SW480 (cell line): ENCODE data around the gene LRPAP1.

ENCODE experiments used
- DNase-seq: peaks from one replicate; pipeline ENCODE4 v3.0.0-alpha.2; 2016; ENCODE audit warnings: low spot score

Gene LRPAP1

GRCh38 chr4:3485011-3485791 is 47.0 kb downstream of the LRPAP1 start:
- DNase-seq, result peak; percentile 79

DNA sequence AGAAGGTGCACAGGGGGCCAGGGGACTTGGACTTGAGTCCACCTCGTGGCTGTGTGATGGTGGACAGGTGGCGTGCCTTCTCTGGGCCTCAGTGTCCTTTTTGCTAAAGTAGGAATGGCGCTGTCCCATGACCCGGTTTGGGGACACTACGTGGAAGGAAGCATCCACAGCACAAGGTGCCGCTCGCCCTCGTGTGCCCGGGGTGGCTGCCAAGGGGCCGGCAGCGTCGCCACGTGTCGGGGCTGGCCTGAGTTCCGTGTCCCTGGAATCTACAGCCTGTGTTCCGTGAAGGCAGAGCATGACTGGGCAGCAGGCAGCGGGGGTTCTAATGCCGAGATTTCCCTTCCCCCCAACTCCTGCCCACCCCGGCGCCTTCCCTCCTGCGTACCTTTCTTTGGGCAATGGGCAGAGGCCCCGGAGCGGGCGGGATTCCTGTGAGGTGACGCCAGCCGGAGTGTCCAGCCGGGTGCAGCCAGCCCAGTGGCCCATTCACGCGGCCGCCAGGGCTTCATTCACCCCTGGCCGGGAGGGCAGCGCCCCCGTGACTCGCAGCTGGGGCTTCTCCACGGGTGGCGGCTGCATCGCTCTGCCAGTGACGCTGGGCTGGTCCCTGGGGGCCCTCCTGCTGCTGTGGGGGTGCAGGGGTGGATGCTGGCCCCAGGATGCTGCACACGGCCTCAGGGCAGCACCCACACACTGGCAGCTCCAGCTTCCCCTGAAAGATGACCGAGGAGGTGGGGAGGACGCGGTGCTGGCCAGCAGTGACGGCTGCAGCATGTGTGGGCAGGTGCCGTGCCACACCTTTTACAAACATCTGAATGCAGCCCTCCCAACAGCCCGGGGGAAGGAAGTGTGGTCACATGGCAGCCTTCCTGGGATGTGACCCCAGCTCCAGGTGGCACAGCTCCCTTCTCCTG is 47.9 kb downstream of the LRPAP1 start:
- peak; percentile 93 for DNase-seq

DNA sequence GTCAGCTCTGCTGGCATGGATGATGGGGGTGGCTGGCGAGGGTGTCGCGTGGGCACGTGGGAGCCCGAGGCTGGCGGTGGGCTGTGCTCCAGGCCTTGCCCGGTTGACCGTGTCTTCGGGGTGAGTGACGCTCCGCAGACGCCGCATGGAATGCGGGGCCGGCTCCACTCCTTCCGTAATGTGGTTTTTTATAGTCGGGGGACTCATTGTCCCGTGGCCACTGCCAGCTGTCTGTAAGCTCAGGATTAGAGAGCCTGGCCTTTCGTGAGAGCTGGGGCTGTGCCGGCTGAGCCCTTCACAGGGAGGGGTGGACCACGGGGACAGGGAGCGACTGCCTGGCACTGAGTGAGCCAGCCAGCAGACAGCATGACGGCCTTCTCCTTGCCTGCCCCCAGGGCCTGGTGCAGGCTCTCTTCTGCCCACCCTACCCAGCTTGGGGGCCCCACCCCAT is 48.7 kb downstream of the LRPAP1 start:
- peak; percentile 82 for DNase-seq

DNA sequence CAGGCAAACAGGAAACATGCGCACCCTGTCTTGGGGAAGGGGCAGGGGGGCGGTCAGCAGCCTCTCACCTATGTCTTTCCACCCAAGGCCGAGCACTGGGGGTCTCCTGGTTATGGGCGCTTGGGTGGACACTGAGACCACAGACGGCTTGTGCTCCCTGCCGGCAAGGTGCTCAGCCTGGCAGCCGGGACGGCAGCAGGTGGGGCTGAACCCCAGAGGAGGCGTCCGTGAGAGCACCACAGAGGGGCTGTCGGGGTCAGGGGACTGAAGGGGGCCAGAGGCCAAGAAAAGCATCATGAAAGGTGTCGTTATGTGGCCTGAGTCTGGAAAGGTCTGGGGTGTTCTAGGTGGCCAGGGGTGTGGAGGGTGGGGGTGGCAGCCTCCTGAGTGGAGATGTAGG is 49.5 kb downstream of the LRPAP1 start:
- DNase-seq, result no peak

DNA sequence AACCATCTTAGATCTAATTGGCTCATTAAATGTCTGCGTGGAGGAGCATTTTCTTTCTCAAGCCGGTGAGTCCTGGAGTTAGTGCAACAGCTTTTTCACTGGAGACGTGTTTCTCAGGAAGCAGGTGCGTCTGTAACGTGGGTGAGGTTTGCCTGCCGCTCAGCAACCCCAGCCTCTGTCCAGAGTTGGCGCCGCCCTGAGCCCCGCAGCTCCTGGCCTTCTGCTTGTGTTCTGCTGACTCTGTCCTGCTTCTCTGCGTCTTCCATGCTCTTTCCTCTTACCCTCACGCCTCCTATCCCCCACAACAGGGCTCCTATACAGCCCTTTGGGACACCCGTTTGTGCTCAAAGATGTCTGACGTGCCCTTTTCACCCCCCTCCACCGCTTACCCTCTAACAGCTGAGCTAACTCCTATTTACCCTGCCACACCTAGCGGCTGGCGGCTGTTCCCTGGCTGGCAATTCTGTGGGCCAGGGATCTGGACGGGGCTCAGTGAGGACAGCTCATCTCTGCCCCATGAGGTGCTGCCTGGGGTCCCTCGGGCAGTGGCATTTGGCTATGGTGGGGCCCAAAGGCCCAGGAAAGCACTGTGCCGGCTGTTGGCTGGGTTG is 50.3 kb downstream of the LRPAP1 start:
- DNase-seq, result no peak

DNA sequence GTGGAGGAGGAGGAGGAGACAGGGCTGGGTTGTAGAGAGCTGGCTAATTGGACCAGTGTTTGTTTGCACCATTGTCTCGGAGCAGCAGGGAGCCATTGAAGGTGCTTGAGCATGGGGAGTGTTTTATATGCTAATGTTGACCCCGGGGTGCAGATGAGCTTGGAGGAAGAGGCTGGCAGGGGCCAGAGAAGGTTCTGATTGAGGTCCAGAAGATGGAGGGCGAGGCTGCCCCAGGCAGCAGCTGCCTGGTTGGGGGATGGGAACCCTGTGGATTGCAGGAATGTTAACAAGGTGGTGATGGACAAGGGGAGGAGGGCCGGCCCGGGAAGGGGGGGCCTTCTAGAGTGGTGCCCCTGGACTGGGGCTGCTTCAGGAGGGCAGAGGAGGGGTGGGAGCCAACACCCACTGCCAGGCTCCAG is 51.1 kb downstream of the LRPAP1 start:
- DNase-seq, result no peak

- DNase-seq, result no peak
Observed at GRCh38 chr4:3480528-3481112, 51.6 kb downstream of the LRPAP1 start.

DNA sequence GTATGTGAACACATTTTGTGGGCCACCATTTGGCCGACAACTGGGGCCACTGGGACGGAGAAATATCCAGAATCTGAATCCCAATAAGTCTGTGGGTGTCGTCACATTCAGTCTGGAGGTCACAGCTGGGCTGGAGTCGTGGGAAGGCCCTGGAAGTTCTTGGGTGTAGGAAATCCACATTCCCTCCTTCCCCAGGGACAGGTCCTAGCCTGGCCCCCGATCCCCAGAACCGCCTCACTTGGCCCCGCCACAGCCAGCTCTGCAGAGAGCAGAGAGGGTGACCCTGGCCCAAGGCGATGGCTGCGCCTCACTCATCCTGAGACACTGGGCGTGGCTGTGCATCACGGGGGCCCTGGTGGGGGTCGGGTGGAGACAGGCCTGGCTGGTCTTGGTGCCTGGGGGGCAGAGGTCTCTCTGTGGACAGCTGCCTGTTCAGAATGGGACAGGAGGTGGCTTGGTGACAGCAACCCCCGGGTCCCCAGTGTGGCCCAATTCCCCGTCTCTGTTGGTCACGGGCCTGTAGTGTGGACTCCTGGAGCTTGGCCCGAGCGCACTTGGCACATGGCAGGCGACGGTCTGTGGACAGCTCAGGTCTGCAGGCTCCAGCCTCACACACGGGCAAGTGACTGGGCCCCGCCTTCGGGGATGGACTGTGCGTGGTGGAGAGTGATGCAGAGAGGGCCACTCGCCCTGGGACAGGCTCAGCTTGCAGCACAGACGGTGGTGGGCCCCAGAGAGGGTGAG is 52.7 kb downstream of the LRPAP1 start:
- no peak for DNase-seq

DNA sequence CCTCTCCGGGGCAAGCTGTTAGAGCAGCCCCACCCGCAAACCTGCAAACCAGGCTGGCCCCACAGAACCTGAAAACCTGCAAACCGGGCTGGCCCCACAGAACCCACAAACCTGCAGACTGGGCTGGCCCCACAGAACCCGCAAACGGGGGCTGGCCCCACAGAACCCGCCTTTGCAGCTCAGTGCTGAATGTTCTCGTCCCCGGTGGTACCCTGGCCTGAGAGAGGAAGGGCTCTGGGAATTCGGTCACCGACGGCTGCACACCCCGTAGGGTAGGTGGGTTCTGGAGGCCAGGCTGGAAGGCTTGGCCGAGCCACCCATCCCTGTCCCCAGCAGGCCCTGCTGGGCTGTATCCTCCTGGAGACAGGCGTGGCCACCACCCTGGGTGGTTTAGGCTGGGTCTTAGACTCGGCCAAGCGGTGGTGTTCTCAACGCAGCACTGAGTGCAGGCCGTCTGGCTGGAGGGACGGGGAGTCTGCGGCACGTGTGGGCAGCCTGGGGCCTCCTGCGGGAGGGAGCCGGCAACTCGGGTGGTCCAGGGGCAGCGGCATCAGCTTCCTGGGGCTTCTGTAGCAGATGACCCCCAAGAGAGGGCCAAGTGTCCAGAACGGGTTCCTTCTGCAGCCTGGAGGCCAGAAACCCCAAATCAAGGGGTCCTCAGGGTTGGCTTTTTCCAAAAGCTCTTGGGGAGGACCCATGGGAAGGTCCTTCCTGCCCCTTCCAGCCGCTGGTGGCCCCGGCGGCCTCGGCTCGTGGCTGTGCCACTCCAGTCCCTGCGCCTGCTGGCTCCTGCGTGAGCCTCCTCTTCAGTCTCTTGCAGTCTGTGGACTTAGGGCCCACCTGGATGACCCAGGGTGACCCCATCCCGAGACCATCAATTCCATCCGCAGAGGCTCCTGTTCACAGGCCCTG is 53.5 kb downstream of the LRPAP1 start:
- no peak for DNase-seq

DNA sequence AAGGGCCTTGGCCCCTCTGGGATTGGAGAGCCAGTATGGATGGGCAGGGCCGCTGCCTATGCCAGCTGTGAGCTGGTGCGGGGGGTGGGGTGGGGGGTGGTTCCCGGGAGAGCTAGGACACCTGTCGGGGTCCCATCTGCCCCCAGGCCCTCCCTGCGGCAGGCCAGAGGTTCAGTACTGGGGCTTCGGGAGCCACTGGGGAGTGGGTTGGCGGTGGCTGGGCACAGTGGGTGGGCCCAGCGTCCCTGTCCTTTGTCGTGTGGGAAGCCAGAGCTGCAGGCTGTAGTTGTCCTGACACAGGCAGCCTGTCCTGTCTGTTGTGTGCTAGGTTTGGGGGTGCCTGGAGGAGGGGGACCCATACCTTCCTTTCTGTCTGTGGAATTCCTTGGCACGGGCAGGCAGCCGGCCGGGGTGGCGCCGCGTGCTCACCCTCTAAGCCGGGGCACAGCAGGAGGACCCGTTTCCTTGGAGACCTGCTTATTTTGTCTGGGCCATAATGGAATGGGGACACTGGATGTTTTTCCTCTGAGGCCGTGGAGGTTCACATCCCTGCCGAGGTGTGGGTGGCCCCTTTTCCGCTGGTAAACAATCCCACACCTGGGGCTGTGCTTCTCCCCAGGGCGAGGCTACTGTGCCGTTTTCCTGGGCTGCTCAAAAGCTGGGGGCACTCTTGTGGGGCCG is 54.3 kb downstream of the LRPAP1 start:
- DNase-seq, result no peak

- DNase-seq, result no peak
Observed at GRCh38 chr4:3476936-3477749, 55.1 kb downstream of the LRPAP1 start.

- DNase-seq, result no peak
Observed at GRCh38 chr4:3476341-3476747, 55.9 kb downstream of the LRPAP1 start.

- no peak for DNase-seq
Observed at GRCh38 chr4:3475713-3476260, 56.4 kb downstream of the LRPAP1 start.

- DNase-seq, result no peak
Observed at GRCh38 chr4:3475041-3475712, 57.0 kb downstream of the LRPAP1 start.

DNA sequence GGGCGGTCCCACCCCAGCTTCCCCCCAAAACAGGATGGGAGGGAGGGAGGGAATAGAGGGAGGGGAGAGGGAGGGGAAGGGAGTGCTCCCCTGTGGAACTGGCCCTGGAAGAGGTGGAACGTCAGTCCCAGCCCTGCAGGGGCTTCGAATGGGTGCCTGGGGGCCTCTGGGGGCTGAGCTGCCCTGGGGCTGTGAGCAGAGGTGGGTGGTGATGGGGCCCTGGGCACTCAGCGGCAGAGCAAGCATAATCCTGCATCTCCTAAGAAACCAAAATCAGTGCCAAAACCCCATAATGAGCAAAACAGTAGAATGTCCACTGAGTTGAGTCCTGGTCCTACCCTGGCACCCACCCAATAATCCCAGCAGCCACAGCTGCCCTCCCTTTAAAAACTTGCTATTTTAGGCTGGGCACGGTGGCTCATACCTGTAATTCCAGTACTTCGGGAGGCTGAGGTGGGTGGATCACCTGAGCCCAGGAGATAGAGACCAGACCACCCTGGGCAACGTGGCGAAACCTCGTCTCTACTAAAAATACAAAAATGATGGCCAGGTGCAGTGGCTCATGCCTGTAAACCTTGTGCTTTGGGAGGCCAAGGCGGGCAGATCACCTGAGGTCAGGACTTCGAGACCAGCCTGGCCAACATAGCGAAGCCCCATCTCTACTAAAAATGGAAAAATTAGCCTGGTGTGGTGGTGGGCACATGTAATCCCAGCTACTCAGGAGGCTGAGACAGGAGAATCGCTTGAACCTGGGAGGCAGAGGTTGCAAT is 58.0 kb downstream of the LRPAP1 start:
- DNase-seq, result no peak

GRCh38 chr4:3473181-3473950 is 58.9 kb downstream of the LRPAP1 start:
- DNase-seq, result no peak
